ENCODE measurements around the gene SATB2.

Gene SATB2

DNA sequence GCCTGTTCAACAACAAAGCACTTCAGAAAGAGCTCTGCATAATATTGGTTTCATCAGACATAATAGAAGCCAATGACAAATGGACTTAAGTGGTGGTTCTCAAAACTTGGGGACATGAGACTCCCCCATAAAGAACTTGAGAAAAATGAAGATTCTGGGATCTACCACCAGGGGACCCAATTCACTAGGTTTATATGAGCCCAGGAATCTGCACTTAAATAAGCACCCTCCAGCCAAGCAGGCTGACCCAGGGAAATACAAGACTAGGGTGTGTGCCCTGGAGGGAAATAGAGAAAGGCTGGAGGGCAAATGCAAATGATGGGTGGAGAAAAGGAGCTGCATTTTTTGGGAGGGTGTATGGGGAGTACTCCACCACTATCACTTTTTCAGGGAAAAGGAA is 52.5 kb downstream of the SATB2 start:
- no peak for DNase-seq (ENCODE audit: low read depth)

DNA sequence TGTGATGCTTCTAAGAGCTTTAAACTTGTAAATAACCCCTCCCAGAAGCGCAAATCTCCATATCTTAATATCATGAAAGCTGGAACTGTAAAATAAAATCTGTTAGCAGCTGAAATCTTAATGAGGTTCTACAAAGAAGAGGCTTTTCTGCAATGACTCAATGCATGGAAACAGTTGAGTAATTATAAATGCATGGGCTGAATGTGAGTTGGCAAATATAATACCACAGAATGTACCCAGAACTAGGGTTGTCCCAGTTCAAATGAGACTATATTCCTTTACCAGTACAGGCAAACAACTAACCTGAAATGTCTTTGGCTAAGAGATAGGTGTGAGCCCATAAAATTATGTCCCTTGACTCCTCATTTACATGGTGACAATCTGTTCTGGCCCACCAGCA is 52.9 kb downstream of the SATB2 start:
- DNase-seq (ENCODE audit: low read depth): no peak

DNA sequence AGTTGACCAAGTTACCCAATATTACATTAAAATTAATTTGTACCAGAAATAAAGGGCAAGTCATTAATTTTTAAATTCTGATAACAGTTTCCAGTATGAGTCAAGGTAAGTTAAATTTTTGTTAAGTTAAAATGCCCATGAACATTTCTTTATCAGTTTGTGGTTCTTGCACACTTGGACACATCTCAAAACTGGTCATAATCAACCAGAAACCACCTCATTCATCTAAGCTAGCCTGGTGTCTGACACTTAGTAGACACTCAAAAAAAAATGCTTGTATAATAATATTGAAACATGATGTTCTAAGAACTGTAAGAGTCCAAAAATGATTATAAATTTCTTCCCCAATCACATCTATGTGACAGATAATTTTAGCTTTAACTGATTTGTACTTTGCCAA is 62.4 kb downstream of the SATB2 start:
- no peak for DNase-seq (ENCODE audit: low read depth)

DNA sequence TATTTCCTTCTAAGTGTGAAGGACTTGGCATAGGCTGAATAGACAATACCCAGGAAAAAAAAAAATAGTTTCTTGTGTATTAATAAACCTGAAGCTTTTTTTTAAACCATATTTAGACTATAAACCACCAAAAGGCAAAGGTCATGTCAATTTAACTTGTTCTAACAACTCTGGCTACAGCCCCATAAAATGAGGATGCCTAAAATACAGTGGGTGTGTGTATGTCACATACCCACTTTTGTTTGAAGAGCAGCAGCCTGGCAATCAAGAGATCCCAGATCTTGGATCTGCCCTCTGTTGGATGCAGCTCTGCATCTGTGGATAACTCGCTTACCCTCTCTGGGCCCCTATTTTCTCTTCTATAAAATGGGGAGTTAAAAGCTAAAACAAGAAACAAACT is 65.4 kb downstream of the SATB2 start:
- no peak for DNase-seq (ENCODE audit: low read depth)

DNA sequence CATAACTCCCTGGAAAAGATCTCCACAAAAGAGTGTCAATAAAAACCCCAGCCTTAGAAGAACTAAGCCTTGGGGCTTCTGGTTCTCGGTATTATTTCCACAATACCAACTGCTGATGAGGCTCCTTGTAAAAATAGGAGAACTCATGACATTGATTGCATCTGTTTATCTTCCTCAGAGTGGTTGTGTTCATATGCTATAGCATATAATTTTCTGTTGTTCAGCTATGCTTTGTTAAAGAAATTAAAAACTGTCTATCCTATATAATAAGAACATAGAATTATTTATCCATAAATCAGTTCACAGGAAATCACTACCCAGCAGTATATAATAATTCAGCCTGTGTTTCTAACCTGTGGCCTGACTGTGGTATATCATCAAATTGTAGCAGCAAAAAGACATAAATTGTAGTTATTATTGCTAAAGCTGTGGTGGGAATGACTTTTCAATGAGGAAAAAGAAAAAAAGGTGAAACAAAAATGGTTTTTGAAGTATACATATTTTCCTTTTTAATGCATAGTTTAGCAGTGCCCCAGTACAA is 68.9 kb downstream of the SATB2 start:
- no peak for DNase-seq (ENCODE audit: low read depth)

DNA sequence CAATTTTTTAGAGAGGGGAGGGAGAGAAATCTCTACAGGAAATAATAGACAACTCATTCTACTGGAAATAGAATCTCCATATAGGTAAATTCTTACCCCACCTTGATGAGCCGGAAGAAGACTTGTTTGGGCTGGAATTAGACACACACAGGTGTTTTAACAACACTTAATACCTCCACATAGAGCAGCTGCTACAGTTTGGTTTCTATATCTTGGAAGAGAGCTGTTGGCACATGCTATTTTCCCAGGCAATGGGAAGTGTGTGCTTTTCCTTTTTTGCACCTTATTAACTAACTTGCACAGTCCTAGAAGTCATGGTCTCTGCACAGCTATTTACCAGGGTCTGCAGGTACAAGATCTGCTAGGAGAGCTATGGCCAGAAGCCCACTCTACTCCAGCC is 73.7 kb downstream of the SATB2 start:
- DNase-seq (ENCODE audit: low read depth): no peak

DNA sequence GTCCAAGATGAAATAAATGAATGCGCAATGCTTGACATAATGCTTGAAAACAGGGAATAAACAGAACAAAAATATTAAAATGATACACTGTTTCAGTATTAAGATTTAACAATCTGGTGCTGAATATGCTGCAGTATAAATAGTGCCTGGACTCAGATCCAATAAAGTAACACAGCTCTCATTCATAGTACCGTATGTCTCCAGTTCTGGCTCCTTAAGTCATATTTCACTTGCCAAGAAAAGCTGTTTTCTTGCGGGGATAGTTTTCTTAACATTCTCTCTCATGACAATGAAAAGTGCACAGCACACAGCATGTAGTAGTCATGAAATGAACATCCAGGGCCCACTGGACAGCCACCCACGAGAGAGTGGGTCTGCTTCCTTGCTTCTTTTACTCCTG is 74.7 kb downstream of the SATB2 start:
- DNase-seq (ENCODE audit: low read depth): no peak

DNA sequence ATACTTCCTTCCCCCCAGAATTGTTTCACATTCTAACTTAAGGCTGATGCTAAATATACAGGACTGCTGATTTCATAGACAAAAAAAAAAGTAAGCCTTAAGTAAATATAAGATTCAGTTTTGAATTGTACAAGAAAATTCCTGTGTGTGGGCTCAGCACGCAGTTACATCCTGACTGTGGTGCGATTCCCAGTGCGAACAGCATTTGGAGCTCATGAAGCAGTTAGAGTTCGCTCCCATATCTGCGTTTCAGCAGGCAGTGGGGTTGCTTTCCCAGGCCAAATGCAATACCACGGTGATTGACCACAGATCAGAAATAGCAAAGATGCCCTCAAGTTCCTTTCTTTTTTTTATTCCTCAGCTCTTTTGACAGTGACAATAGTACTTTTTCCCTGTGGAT is 75.6 kb downstream of the SATB2 start:
- no peak for DNase-seq (ENCODE audit: low read depth)

DNA sequence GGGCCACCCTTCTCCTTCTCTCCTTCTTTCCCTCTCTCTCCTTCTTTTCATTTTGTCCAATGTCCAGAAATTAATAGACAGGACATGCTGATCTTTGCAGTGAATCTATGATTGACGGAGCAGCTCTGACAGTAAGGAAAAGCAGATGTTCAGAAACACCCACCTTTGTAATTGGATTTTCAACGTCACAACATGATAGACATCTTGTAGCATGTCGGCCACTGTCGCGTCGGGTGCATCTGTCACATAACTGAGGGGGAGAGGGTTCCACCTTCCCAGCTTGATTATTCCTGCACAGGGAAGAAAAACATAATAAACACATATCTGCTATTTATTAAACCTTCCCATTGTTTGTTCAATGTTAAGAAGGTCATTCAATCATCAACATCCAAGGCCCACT is 76.2 kb downstream of the SATB2 start:
- DNase-seq (ENCODE audit: low read depth): no peak

DNA sequence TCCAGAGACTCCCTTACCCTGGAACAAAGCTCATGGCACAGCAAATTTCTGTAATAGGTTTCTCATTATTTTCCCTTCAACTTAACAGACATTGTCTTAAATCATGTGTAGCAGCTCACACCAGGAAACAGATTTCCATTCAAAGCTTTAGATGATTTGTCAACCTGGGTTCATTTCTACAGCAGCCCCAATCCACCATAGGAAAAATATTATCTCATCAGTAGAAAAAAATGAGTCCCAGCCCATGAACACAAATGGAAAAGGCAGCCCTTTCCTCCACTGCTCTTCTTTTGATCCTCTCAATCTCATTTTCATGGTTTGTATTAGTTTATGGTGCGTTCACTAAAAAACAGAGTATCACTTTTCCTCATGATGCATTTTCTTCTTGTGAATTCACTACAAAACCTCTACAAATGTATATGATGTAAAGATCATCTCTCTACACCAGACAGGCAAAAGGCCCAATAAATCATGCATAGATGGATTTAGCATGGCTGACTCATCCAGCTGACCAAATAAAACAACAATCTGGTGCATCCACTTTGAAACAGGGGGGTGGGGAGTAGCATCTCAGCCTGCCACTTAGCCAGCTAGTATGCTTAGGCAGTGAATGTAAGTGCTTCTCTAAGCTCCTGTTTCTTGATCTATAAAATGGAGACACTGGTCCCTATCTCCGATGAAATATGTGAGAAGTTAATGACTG is 78.6 kb downstream of the SATB2 start:
- no peak for DNase-seq (ENCODE audit: low read depth)

DNA sequence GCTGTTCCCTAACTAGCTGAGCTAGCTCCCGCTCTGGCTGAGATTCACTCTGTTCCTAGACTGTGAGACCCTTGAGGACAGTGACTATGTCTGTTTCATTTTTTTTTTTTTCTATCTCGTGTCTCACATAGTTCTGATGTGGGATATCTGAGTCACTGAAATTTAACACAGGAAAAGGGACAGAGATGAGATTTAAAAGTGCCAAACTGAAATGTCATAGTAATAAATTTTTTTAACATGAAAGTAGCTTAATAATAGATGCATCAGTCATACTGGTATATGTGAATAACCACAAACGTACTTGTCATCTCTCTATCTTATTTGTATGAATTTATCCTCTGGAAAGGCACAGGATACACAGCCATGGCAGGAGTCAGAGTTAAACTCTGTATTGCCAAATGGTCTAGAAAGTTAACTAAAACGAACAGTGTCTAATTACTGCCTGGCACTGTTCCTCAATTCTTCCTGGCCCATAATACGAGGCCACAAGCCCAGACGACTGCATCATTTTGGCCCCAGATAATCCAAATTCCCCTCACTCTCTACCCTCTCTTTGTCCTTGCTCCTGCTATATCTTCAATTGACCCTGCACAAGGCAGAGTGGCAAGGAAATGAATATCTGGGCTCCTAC is 87.5 kb downstream of the SATB2 start:
- no peak for DNase-seq (ENCODE audit: low read depth)

DNA sequence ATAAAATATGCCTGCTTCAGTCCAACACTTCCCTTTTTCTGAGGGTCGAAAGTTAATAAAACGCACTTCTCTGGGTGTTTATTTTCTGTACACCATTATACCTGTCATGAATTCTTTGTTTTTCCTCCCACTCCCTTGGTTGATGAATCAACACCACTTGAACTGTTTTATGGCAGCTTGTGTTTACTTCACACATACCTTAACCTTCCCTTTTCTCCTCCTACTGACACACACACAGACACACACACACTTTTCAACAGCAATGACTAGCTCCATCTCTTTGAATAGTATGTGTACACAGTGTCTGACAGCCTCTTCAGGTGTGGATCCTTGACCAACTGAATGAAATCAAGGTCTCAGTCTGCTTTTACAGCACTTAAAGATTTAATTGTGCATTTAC is 91.3 kb downstream of the SATB2 start:
- DNase-seq (ENCODE audit: low read depth): no peak

DNA sequence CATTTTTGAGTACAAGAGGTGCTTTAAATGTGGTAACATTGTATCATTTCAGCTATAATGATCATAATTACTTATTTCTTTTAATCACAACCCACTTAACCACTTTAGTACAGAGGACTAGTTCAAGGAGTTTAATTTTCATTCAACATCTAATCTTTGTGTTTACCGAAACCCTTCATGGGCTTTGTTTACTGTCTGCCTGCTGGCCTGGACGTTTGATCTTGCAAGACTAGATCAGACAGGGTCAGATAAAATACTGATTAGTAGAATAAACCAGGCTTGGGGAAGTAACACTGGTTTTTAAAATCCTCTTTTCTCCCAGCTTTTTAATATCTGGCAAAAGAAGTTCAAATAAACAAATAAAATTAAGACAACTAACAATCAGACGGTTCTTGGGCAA is 93.6 kb downstream of the SATB2 start:
- DNase-seq (ENCODE audit: low read depth): no peak

DNA sequence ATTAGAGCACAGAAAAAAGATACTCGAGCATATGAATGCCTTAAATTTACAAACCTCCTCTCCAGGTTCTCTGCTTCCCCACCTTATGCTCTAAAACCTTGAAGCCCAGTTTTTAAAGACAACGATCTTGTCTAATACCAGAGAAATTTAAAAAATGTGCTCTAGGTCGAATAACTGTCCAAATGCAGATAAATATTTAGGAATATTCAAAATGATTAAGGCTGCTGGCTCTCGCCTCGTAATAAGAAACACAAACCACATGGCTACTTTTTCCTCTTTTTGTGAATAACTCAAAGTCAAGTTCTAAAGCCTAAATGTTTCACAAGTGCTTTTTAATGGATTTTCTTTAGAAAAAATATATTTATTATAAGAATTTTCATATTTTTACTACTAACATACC is 101.3 kb downstream of the SATB2 start:
- DNase-seq (ENCODE audit: low read depth): no peak

DNA sequence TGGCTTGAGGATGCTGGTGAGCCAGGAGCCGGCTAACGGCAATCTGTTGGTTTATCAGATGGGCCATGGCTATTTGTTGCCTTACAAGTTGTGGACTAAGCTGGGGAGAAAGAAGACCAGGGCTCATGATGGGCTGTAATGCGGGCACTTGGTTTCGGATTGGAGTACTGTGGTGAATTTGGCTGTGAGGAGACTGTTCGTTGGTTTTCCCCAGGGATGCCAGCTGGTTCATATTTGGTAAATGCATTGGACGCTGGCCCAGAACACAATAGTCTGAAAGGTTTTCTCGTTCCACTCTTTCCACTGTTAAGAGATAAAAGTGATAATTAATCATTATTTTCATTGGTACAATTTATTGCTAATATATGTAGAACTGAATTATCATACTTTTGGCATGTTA is 108.9 kb downstream of the SATB2 start:
- DNase-seq (ENCODE audit: low read depth): no peak

DNA sequence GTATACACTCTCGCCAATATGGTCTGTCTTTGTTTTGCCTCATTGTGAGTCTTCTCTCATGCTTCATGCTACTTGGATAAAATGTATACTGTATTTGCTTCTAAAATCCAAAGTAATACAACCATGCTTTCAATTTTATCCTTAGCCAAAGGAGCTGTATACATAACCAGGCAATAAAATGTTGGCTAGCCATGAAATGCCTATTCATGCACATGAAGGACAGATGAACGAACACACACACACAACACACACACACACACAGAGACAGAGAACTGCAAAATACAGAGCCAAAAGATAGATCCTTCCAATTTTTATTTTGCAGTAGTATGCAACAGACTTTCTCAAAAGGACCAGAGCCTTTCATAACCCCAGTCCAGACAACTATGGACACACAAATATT is 113.7 kb downstream of the SATB2 start:
- no peak for DNase-seq (ENCODE audit: low read depth)

DNA sequence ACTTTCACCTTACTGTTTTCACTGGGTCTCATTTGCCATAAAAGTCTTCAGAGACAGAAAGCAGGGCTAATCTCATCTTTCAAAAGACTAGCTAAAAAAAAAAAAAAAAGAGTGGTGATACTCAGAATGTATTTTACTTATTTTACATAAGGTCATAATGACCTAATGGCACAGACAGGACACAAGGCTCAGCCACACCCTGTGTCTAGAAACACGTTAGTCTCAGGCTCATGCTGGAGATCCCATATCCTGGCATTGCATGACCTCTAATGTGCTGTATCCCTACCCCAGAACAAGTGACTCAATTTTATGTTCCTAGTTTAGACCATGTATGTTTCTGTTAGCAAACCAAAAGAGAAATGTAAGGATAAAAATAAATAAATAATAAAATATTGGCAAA is 115.4 kb downstream of the SATB2 start:
- no peak for DNase-seq (ENCODE audit: low read depth)

DNA sequence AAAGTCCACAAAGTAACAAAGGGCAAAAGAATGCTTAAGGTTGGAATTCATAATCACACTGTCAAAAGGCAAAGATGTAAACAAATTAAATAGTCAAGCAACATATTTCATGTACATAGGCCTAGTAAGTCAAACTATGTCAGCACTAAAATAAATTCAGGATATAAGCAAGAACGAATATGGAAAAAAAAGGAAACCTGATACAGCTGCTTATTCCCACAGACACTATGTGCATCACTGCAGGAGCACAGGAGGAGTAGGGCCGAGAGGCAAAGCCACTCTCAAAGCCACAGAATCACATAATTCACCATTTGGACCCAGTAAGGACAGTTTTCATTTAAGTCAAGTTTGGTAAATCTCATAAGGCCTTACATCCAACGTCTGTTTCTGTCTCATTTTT is 116.6 kb downstream of the SATB2 start:
- no peak for DNase-seq (ENCODE audit: low read depth)

DNA sequence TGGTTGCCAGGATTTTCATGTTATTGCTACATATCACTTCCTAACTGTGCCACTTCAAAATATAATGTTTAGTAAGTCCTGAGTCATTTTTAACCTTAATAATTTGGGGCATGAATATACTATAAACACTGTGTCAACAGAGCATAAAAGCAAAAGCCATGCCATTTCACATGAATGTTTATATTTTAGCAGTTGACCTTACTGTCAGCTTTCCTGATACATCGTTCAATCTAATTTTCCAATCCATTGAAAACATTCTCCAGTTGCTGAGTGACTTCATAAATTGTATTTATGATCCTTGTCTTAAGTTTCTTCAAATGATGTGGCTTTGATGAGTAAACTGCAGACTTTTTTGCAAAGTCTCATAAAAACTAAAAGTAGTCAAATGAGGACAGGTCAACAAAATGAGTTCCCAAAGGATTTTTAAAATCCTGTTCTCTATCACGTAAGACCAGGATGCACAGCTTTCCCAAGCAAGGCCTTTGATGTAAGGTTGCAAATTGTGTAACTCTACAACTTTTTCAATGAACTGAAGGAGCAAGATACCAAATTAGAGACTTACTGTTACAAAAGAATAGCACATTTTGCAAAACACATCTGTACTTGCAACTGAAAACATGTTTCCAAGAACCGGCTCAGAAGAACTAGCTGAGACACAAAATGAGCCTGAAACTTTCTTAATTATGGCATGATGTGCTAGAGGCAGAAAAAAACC is 117.7 kb downstream of the SATB2 start:
- no peak for DNase-seq (ENCODE audit: low read depth)

DNA sequence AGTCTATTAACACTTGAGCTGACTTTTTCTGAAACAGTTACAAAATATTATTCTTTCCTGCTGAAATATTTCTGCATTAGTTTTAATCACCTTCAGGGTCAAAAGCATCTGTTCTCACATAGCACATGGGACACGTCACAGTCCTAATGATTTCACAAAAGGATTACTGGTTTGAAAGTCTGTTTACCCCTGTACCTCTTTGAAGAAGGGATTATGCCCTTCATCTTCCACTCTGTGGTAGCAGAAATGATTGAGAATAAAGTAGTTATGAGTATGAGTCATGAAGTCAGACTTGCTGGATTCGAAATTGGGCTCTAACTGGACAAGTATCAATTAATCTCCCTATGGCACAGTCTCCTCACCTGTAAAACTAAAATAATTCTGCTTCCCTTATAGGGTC is 121.2 kb downstream of the SATB2 start:
- DNase-seq (ENCODE audit: low read depth): no peak

DNA sequence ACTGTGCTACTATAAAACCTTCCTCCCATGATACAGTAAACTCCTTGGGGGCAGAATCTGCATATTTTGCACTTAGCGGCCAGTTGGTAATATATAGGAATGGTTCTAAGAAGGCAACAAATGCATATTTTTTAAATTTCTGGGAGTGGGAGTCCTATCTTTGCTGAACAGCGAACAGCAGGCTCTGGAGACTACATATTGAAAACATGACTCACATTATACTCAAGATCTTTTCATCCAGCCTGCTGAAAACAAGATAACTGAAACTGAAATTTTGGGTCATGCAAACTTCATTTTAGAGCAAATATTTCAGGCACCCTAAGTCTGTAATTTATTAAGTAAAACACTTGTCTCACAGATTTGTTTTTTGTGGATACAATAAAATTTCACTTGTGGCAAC is 122.2 kb downstream of the SATB2 start:
- DNase-seq (ENCODE audit: low read depth): no peak

DNA sequence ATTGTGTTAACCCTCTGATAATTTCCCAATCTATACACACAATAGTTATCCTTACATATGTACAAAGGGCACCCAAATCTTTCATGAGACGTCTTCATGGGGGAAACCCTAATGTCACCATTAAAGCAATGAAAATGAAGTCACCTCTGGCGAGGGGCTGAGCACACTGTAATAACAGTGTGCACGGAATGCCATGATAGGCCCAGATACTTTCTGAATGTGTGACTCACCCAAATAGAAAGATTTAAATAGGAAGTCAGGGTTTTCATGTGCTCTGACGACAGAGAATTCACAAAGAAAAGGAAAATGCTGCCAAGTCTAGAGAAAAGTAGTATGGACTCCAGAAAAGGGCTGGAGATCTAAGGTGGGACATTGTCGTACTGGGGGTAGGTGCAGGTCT is 128.3 kb downstream of the SATB2 start:
- no peak for DNase-seq (ENCODE audit: low read depth)

DNA sequence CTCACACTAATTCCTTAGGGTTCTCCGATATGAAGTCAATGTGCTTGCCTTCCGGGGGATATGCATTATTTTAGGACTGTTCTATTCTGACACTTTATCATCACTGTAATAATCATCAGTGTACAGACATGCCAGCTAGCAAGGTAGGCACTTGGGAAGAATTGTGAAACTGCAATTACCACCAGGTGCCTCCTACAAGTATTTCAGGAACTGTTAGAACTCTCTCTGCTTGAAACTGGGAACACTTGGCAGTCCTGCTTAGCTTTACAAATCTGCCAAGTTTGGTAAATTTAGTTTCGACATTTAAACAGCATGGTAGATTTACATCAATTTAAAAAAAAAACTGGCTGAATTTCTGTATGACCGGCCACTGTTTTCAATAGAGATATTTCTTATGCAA is 128.7 kb downstream of the SATB2 start:
- no peak for DNase-seq (ENCODE audit: low read depth)
